GM12878 (cell line): ENCODE data around the gene PDE3B. TPM values are rescaled to one million over a fixed set of nuclear protein-coding genes. Genes with fewer than 3 reads are reported as not detected.

Source experiments
- ATAC-seq: fragments of 200-7000 bp; cut with Tn5 transposase; 3 replicates; pipeline ENCODE4 v1.9.1; 2020; ENCODE audit warnings: mild to moderate bottlenecking, moderate library complexity
- BruUV-seq: library from RNA; stranded (reverse); fragments of 400-500 nt; replicated peaks from 2 replicates; lab custom pipeline; 2021; lab: Mats Ljungman, UMichigan
- CTCF ChIA-PET: fragments of 300-600 bp; sonication (Branson Sonifier 250); formaldehyde crosslinking; extraction: SDS; loops from one replicate; lab custom pipeline; 2021; ENCODE audit warnings: inconsistent platforms; lab: Yijun Ruan, JAX
- POLR2A ChIA-PET: fragments of 350-600 bp; formaldehyde crosslinking; extraction: SDS; loops from one replicate; lab custom pipeline; 2021; ENCODE audit warnings: inconsistent platforms; lab: Charles Lee
- RAD21 ChIA-PET: fragments of 300-600 bp; sonication (Branson Sonifier 250); formaldehyde crosslinking; loops from one replicate; lab custom pipeline; 2023; ENCODE audit warnings: antibody characterized with exemption; ENCODE audit not compliant: unreplicated experiment; lab: Charles Lee
- SMC1A ChIA-PET: fragments of 300-600 bp; sonication (Branson Sonifier 250); formaldehyde crosslinking; loops from one replicate; lab custom pipeline; 2023; ENCODE audit not compliant: unreplicated experiment, uncharacterized antibody; lab: Charles Lee
- DNase-seq: peaks from one replicate; pipeline ENCODE4 v3.0.0-alpha.2; 2011; ENCODE audit warnings: low read depth, low spot score
- FAIRE-seq: peaks from 3 replicates; lab custom pipeline; 2011; peaks lifted over from hg19 to GRCh38; lab: Jason Lieb, UNC
- H2AFZ ChIP-seq: 2 replicates; pipeline ENCODE4 v1.6.0; 2011; ENCODE audit warnings: low read depth, low read length, control low read depth; ENCODE audit not compliant: control insufficient read depth
- H3K27ac ChIP-seq: 2 replicates; pipeline ENCODE4 v1.5.1; 2011; ENCODE audit warnings: control low read depth; ENCODE audit not compliant: control insufficient read depth, insufficient read depth
- H3K27me3 ChIP-seq, 2 experiments: replicated peaks in 1 of 2; 2 replicates each; pipeline versions ENCODE4 v1.6.0 to v1.6.1; 2011; ENCODE audit warnings: low read length in 1 of 2; ENCODE audit not compliant: control insufficient read depth in 2 of 2, insufficient read depth in 2 of 2
- H3K36me3 ChIP-seq, 2 experiments: 2 replicates each; pipeline ENCODE4 v1.5.1; 2011; ENCODE audit warnings: low read length in 1 of 2; ENCODE audit not compliant: control insufficient read depth in 2 of 2, insufficient read depth in 2 of 2
- H3K4me1 ChIP-seq: 2 replicates; pipeline ENCODE4 v1.6.1; 2011; ENCODE audit warnings: mild to moderate bottlenecking, low read length, moderate library complexity, mixed read lengths; ENCODE audit not compliant: control insufficient read depth, insufficient read depth
- H3K4me2 ChIP-seq: 2 replicates; pipeline ENCODE4 v1.6.0; 2011; ENCODE audit warnings: control low read depth; ENCODE audit not compliant: control insufficient read depth, insufficient read depth
- H3K4me3 ChIP-seq: fragments of 200-600 bp; sonication (generic); 2 replicates; pipeline ENCODE4 v1.5.1; 2016
- H3K79me2 ChIP-seq: 2 replicates; pipeline ENCODE4 v1.6.0; 2011; ENCODE audit warnings: low read length; ENCODE audit not compliant: control insufficient read depth, insufficient read depth
- H3K9ac ChIP-seq: 2 replicates; pipeline ENCODE4 v1.8.0; 2011; ENCODE audit warnings: low read length, control low read depth, mixed read lengths; ENCODE audit not compliant: control insufficient read depth, insufficient read depth
- H3K9me3 ChIP-seq: replicated peaks from 3 replicates; pipeline ENCODE4 v1.5.1; 2011; ENCODE audit warnings: mild to moderate bottlenecking, low read length; ENCODE audit not compliant: control insufficient read depth, insufficient read depth
- H4K20me1 ChIP-seq: 2 replicates; pipeline ENCODE4 v1.6.0; 2011; ENCODE audit not compliant: control insufficient read depth, insufficient read depth
- BACH1 ChIP-seq: fragments of 450-650 bp; IDR thresholded peaks from 2 replicates; pipeline ENCODE4 v1.6.1; 2017; ENCODE audit warnings: mild to moderate bottlenecking, borderline replicate concordance
- RBBP5 ChIP-seq: fragments of 200-600 bp; sonication (generic); conservative IDR thresholded peaks from 2 replicates; pipeline ENCODE4 v1.6.1; 2016
- ZNF592 ChIP-seq: fragments of 450-650 bp; IDR thresholded peaks from 2 replicates; pipeline ENCODE4 v1.6.1; 2017; ENCODE audit warnings: mild to moderate bottlenecking, moderate library complexity
- WGBS: methylation state at CpG from one replicate; pipeline ENCODE4 v1.1.6; 2016; ENCODE audit warnings: low lambda C conversion rate; ENCODE audit not compliant: insufficient replicate concordance, insufficient coverage; ENCODE audit errors: missing lambda C conversion rate; 5-methylcytosine and 5-hydroxymethylcytosine counted together
- in situ Hi-C: fragments of 300-500 bp; cut with MboI; formaldehyde crosslinking; loops from 9 replicates; pipeline ENCODE4 v1.14.3; 2018; ENCODE audit warnings: mixed read lengths
- intact Hi-C: fragments of 100-400 bp; cut with micrococcal nuclease; formaldehyde crosslinking; loops from one replicate; pipeline ENCODE4 v1.14.2; 2022; ENCODE audit not compliant: unreplicated experiment
- polyA plus RNA-seq, 11 experiments: library from polyadenylated mRNA; depleted of rRNA in 4 of 11; unstranded in 6 of 11; stranded (reverse) in 5 of 11; fragments of >200 nt; fragmentation: Nextera tagmentation in 4 of 11; fragmentation: Illumina TruSeq in 1 of 11; extraction: Ambion mirVana in 4 of 11; extraction: Trizol in 1 of 11; gene quantifications; 1 replicate in 1 of 11; 2 replicates in 10 of 11; pipeline versions ENCODE4 v1.2.1 to v1.2.3, GENCODE V29; 2011 to 2016; ENCODE audit warnings: inconsistent platforms in 2 of 11, missing spikeins in 2 of 11, low read depth in 1 of 11
- total RNA-seq, 4 experiments: library from RNA; depleted of rRNA in 3 of 4; stranded (reverse); fragments of >200 nt in 3 of 4; fragmentation: Illumina TruSeq in 1 of 4; extraction: Trizol in 1 of 4; gene quantifications; 2 replicates each; pipeline versions ENCODE4 v1.2.1 to v1.2.3, GENCODE V29; 2013 to 2021

Gene PDE3B
- total and polyA plus RNA-seq, 10 of the 15 experiments (the other 5 are each of a cell fraction or from before 2014, with no cell fraction given) = 0.04 to 3.1 (median 1.9) TPM

- FAIRE-seq = no peak
- WGBS = 85% methylated on average over 1 of the region's 1 CpG
- BruUV-seq = no TSS peak
- no peak overlapping the region for H3K4me3 ChIP-seq
- TF ChIP-seq BACH1 = no peak
- no peak for TF ChIP-seq ZNF592
- no peak for TF ChIP-seq RBBP5
- H3K27ac ChIP-seq = no peak overlapping the region
- intact Hi-C loops = no loop called here
- SMC1A ChIA-PET = interaction anchor here (1.5 kb wide), 1 partner anchor 10 kb away, joined by 5 read pairs; no protein-coding TSS in a partner anchor
- no peak for DNase-seq
- no peaks in the 10 kb centered on the region for H3K79me2 ChIP-seq
- in situ Hi-C loops = no loop called here
- no peaks in the 10 kb centered on the region for H4K20me1 ChIP-seq
- RAD21 ChIA-PET = no interaction called here
- POLR2A ChIA-PET = no interaction called here
- H2AFZ ChIP-seq = no peak overlapping the region
- no peak overlapping the region for H3K4me2 ChIP-seq
- H3K9ac ChIP-seq = no peak overlapping the region
- H3K36me3 ChIP-seq = no peaks in the 10 kb centered on the region
- CTCF ChIA-PET = interaction anchor here (0.9 to 1.5 kb wide), 2 partner anchors 104 to 368 kb away, joined by 3 to 4 read pairs; no protein-coding TSS in a partner anchor
- H3K27me3 ChIP-seq = no peaks in the 10 kb centered on the region
- no peak for ATAC-seq
- no peaks in the 10 kb centered on the region for H3K9me3 ChIP-seq
- H3K4me1 ChIP-seq = peaks cover 10% of the 10 kb centered on the region
Observed at GRCh38 chr11:14902650-14903350, 259.2 kb downstream of the PDE3B start.
